Gastroesophageal sphincter (tissue), 4 donors: ENCODE measurements around the gene ARNT2. TPM values are rescaled to one million over a fixed set of nuclear protein-coding genes. Genes with fewer than 3 reads are reported as not detected.

Experiments
- ATAC-seq: fragments of 150-250 bp; one replicate; pipeline ENCODE4 v1.9.1; 2016; ENCODE audit warnings: mild to moderate bottlenecking, moderate library complexity
- H3K27ac ChIP-seq, 4 donors: fragments of 200-600 bp; sonication (generic) in 3 of 4; 1 replicate in 3 of 4; 2 replicates in 1 of 4; pipeline ENCODE4 v1.5.1; 2016 to 2019
- H3K27me3 ChIP-seq: fragments of 200-600 bp; sonication (generic); one replicate; pipeline ENCODE4 v1.5.1; 2019
- H3K36me3 ChIP-seq, 2 donors: fragments of 200-600 bp; sonication (generic); one replicate each; pipeline ENCODE4 v1.5.1; 2019; ENCODE audit warnings: control low read depth in 1 of 2
- H3K4me1 ChIP-seq, 3 donors: fragments of 200-600 bp; sonication (generic); 1 replicate in 2 of 3; 2 replicates in 1 of 3; pipeline ENCODE4 v1.5.1; 2016 to 2019; ENCODE audit warnings: control low read depth in 2 of 3
- H3K4me3 ChIP-seq, 2 donors: fragments of 200-600 bp; sonication (generic); one replicate each; pipeline ENCODE4 v1.5.1; 2019; ENCODE audit warnings: mild to moderate bottlenecking in 1 of 2, moderate library complexity in 1 of 2
- H3K9me3 ChIP-seq, 3 donors: fragments of 200-600 bp; sonication (generic); one replicate each; pipeline ENCODE4 v1.5.1; 2017 to 2019; ENCODE audit warnings: control low read depth in 2 of 3
- EP300 ChIP-seq: sonication (generic); formaldehyde crosslinking; IDR thresholded peaks from one replicate; pipeline ENCODE4 v1.6.1; 2017; ENCODE audit warnings: antibody characterized with exemption, mild to moderate bottlenecking
- POLR2A ChIP-seq, 2 donors: fragments of 450-650 bp; IDR thresholded peaks; one replicate each; pipeline ENCODE4 v1.6.1; 2017; ENCODE audit warnings: antibody characterized with exemption in 2 of 2, mild to moderate bottlenecking in 2 of 2, moderate library complexity in 1 of 2
- POLR2AphosphoS5 ChIP-seq: sonication (generic); formaldehyde crosslinking; IDR thresholded peaks from one replicate; pipeline ENCODE4 v1.6.1; 2017; ENCODE audit warnings: antibody characterized with exemption
- WGBS, 2 donors: methylation state at CpG; one replicate each; pipeline ENCODE4 v1.1.5; 2018; ENCODE audit warnings: low coverage in 1 of 2; 5-methylcytosine and 5-hydroxymethylcytosine counted together
- total RNA-seq, 4 donors: library from RNA; depleted of rRNA; stranded (reverse); fragments of >200 nt; gene quantifications; one replicate each; pipeline ENCODE4 v1.1.0, GENCODE V29; 2016
- TF ChIP-seq, protein P1 (sequence below), 4 experiments: fragments of 200-600 bp in 2 of 4; fragments of 450-650 bp in 2 of 4; sonication (generic) in 1 of 4; IDR thresholded peaks; one replicate each; pipeline ENCODE4 v1.5.1; 2017 to 2019; ENCODE audit warnings: antibody characterized with exemption in 4 of 4, mild to moderate bottlenecking in 2 of 4, moderate library complexity in 2 of 4

The ARNT2 gene
- total RNA-seq, 4 donors from 2014 or later: 6.7 to 11.6 (median 9.4) TPM

DNA sequence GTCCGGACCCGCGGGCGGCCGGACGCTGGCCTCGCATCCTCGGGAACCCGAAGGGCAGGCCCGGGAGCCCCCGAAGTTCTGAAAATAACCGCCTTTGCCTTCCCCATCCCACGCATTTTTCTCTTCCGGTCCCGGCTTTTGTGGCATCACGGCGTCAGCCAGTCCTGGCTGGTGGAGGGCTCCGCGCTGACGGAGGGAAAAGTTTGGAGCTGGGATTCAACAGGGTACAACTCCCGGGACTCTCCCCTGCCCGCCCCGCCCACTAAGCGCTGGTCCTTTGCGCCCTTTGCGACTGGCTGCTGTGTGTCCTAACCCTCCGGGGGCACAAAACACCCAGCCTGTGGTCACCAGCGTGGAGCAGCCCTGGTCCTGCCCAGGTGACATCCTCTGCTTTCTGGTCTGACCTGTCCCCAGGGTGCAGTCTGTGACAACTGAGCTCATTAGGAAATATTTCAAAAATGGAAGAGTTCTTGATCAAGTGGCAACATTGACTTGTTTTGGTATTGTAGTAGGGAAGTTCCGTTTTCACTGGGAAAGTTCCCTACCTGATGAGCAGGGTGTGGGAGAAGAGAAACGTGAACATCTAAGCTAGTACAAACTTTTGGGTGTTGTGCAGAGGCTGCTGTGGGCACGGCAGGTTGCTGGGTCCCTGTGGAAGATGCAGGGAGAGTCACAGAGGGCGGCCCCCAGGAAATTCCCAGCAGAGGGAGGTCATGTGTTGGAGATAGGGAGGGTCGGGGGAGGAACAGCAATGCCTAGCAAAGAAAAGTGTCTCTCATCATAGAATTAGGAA is 775 bp downstream of the ARNT2 start:
- 28% methylated on average over 6 of the region's 33 CpGs; no CpG with 5 or more reads in 1 of the 2 donors for WGBS, 2 donors
- H3K27ac ChIP-seq: peak overlapping the region in 3 of 4 donors; percentile 54 to 81 (median 76)
- TF ChIP-seq, protein P1, sequence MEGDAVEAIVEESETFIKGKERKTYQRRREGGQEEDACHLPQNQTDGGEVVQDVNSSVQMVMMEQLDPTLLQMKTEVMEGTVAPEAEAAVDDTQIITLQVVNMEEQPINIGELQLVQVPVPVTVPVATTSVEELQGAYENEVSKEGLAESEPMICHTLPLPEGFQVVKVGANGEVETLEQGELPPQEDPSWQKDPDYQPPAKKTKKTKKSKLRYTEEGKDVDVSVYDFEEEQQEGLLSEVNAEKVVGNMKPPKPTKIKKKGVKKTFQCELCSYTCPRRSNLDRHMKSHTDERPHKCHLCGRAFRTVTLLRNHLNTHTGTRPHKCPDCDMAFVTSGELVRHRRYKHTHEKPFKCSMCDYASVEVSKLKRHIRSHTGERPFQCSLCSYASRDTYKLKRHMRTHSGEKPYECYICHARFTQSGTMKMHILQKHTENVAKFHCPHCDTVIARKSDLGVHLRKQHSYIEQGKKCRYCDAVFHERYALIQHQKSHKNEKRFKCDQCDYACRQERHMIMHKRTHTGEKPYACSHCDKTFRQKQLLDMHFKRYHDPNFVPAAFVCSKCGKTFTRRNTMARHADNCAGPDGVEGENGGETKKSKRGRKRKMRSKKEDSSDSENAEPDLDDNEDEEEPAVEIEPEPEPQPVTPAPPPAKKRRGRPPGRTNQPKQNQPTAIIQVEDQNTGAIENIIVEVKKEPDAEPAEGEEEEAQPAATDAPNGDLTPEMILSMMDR (IDR thresholded peaks at IDR 0.05): no peak
- peaks cover 0 to 19% (median 3%) of the 10 kb centered on the region in 3 donors for H3K4me1 ChIP-seq
- H3K9me3 ChIP-seq: no peaks in the 10 kb centered on the region
- peak; percentile 7 for ATAC-seq
- H3K36me3 ChIP-seq: no peaks in the 10 kb centered on the region
- peak overlapping the region; percentile 36 to 67 for H3K4me3 ChIP-seq
- peaks cover 9% of the 10 kb centered on the region for H3K27me3 ChIP-seq

GRCh38 chr15:80405554-80405850 is 1.3 kb downstream of the ARNT2 start:
- H3K4me3 ChIP-seq: peak overlapping the region in 1 of 2 donors; percentile 67
- ATAC-seq: no peak
- no peaks in the 10 kb centered on the region for H3K9me3 ChIP-seq
- 63 to 67% methylated on average over 4 of the region's 4 CpGs for WGBS, 2 donors
- no peak for TF ChIP-seq EP300
- no peak for TF ChIP-seq POLR2AphosphoS5
- TF ChIP-seq, protein P1 (IDR thresholded peaks at IDR 0.05): no peak
- no peak for TF ChIP-seq POLR2A (IDR thresholded peaks at IDR 0.05)
- no peaks in the 10 kb centered on the region for H3K36me3 ChIP-seq
- H3K27me3 ChIP-seq: peaks cover 9% of the 10 kb centered on the region
- no peak overlapping the region for H3K27ac ChIP-seq
- peaks cover 0 to 19% (median 3%) of the 10 kb centered on the region in 3 donors for H3K4me1 ChIP-seq

DNA sequence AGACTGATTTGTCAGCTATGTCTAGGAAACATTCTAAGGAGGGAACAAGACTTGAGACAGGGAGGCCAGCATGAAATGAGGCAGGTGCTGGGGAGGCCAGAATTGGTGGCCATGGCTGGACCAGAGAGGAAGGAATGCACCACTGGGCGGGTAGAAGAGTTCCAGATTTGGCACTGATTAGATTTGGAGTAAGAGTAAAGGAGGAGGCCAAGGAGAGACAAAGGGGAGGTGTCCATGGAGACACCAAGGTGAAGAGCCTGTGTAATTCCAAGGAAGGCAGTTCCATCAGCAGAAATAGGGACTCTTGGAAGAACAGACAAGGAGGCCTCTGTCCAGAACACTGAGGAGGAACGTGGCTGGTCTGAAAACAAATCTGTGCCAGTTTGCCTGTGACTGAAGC is 1.8 kb downstream of the ARNT2 start:
- H3K4me1 ChIP-seq: peaks cover 0 to 19% (median 3%) of the 10 kb centered on the region in 3 donors
- no peaks in the 10 kb centered on the region for H3K9me3 ChIP-seq
- TF ChIP-seq, protein P1 (IDR thresholded peaks at IDR 0.05): no peak
- TF ChIP-seq POLR2A (IDR thresholded peaks at IDR 0.05): no peak
- TF ChIP-seq POLR2AphosphoS5: no peak
- TF ChIP-seq EP300: no peak
- peaks cover 9% of the 10 kb centered on the region for H3K27me3 ChIP-seq
- H3K4me3 ChIP-seq: no peak overlapping the region
- no peak for ATAC-seq
- no peaks in the 10 kb centered on the region for H3K36me3 ChIP-seq
- 75 to 76% methylated on average over 2 of the region's 2 CpGs for WGBS, 2 donors
- no peak overlapping the region for H3K27ac ChIP-seq

- no CpG with 5 or more reads among the region's 1 CpG for WGBS, 2 donors
- no peak for ATAC-seq
- no peaks in the 10 kb centered on the region for H3K9me3 ChIP-seq
- TF ChIP-seq, protein P1 (IDR thresholded peaks at IDR 0.05): no peak
- TF ChIP-seq POLR2AphosphoS5 (no peak), POLR2A (IDR thresholded peaks at IDR 0.05) (no peak), EP300 (no peak)
- H3K4me1 ChIP-seq: no peaks in the 10 kb centered on the region
- no peaks in the 10 kb centered on the region for H3K27me3 ChIP-seq
- H3K27ac ChIP-seq: no peak overlapping the region
- H3K4me3 ChIP-seq: no peak overlapping the region
- H3K36me3 ChIP-seq: no peaks in the 10 kb centered on the region
Measured at GRCh38 chr15:80411788-80412288, 7.7 kb downstream of the ARNT2 start.
